Measurements from ENCODE around the gene DSTYK.
"Not testable (repeated sequence)": the region's sequence is repeated elsewhere in the genome, so short reads cannot be mapped to it uniquely, and the experiment has no call there.

DSTYK gene

GRCh38 chr1:205170532-205171269 is 40.8 kb downstream of the DSTYK start:
- no peak for TF ChIP-seq CTCF (IDR thresholded peaks at IDR 0.05; ENCODE audit: low read depth, low read length)
- H3K4me3 ChIP-seq (ENCODE audit: low read depth, low read length) = no peak overlapping the region

GRCh38 chr1:205169248-205169647 is 42.3 kb downstream of the DSTYK start:
- H3K4me3 ChIP-seq (ENCODE audit: low read depth, low read length) = no peak overlapping the region
- no peak for TF ChIP-seq CTCF (IDR thresholded peaks at IDR 0.05; ENCODE audit: low read depth, low read length)

- TF ChIP-seq CTCF (IDR thresholded peaks at IDR 0.05; ENCODE audit: low read depth, low read length) = no peak
- no peak overlapping the region for H3K4me3 ChIP-seq (ENCODE audit: low read depth, low read length)
These were observed 43.2 kb downstream of the DSTYK start for GRCh38 chr1:205168291-205168690.

GRCh38 chr1:205162301-205162700 is 49.2 kb downstream of the DSTYK start:
- H3K4me3 ChIP-seq (ENCODE audit: low read depth, low read length) = no peak overlapping the region
- TF ChIP-seq CTCF (IDR thresholded peaks at IDR 0.05; ENCODE audit: low read depth, low read length) = no peak

GRCh38 chr1:205161076-205161475 is 50.4 kb downstream of the DSTYK start:
- no peak for TF ChIP-seq CTCF (IDR thresholded peaks at IDR 0.05; ENCODE audit: low read depth, low read length)
- H3K4me3 ChIP-seq (ENCODE audit: low read depth, low read length) = no peak overlapping the region

- TF ChIP-seq CTCF (IDR thresholded peaks at IDR 0.05; ENCODE audit: low read depth, low read length) = no peak
- H3K4me3 ChIP-seq (ENCODE audit: low read depth, low read length) = no peak overlapping the region
These were observed 53.4 kb downstream of the DSTYK start for GRCh38 chr1:205158048-205158616.

GRCh38 chr1:205155665-205156377 is 55.7 kb downstream of the DSTYK start:
- not testable (repeated sequence) for H3K4me3 ChIP-seq (ENCODE audit: low read depth, low read length)

All from WI38 (cell line).